ENCODE measurements around the gene WDR93. TPM values are rescaled to one million over a fixed set of nuclear protein-coding genes. Genes with fewer than 3 reads are reported as not detected.

The WDR93 gene
- total RNA-seq, 1 experiment from 2014 or later = not detected

GRCh38 chr15:89770041-89770440 lies 79.4 kb downstream of the WDR93 start (continued):
- no peak for TF ChIP-seq ZBTB43 (CRISPR knock-in tag; IDR thresholded peaks at IDR 0.05)
- TF ChIP-seq PREB (CRISPR knock-in tag; IDR thresholded peaks at IDR 0.05; ENCODE audit: borderline replicate concordance) = no peak
- TF ChIP-seq ZNF512 (CRISPR knock-in tag; IDR thresholded peaks at IDR 0.05; ENCODE audit: borderline replicate concordance) = no peak
- TF ChIP-seq ZNF396 (CRISPR knock-in tag; IDR thresholded peaks at IDR 0.05; ENCODE audit: borderline replicate concordance) = no peak
- TF ChIP-seq IRF2 (CRISPR knock-in tag; IDR thresholded peaks at IDR 0.05; ENCODE audit: borderline replicate concordance, low read depth) = no peak
- TF ChIP-seq MXD4 (CRISPR knock-in tag; IDR thresholded peaks at IDR 0.05; ENCODE audit: borderline replicate concordance) = no peak

GRCh38 chr15:89772932-89773583 lies 82.4 kb downstream of the WDR93 start:
- H3K4me1 Mint-ChIP-seq = 0 out of 2 replicates have a peak, but pooled peaks cover 2% of the 10 kb centered on the region
- CTCF ChIA-PET = interaction anchor here (0.6 to 7.1 kb wide), 14 partner anchors 11 to 258 kb away, joined by 3 to 63 read pairs (median 4); partner anchors contain the start of gene MESP1
- peaks cover 29% of the 10 kb centered on the region for H3K27me3 Mint-ChIP-seq (ENCODE audit: low read depth)
- DNase-seq (ENCODE audit: low spot score) (no peak), ATAC-seq (no peak)
- H3K36me3 Mint-ChIP-seq = no peaks in the 10 kb centered on the region
- no peak overlapping the region for H3K4me3 Mint-ChIP-seq
- H3K9me3 Mint-ChIP-seq = no peaks in the 10 kb centered on the region
- H3K27ac Mint-ChIP-seq = no peak overlapping the region
- POLR2A ChIA-PET = no interaction called here
- TF ChIP-seq HMGXB4 (CRISPR knock-in tag; IDR thresholded peaks at IDR 0.05) (no peak), NR3C1 (CRISPR knock-in tag; conservative IDR thresholded peaks at IDR 0.05; ENCODE audit: low read depth) (no peak), E2F5 (CRISPR knock-in tag; IDR thresholded peaks at IDR 0.05) (no peak), SOX15 (CRISPR knock-in tag; IDR thresholded peaks at IDR 0.05) (no peak), EMX1 (CRISPR knock-in tag; IDR thresholded peaks at IDR 0.05) (no peak), SP1 (CRISPR knock-in tag; conservative IDR thresholded peaks at IDR 0.05) (no peak), ZSCAN18 (CRISPR knock-in tag; IDR thresholded peaks at IDR 0.05) (no peak), ZNF532 (CRISPR knock-in tag; IDR thresholded peaks at IDR 0.05; ENCODE audit: borderline replicate concordance) (no peak), E2F4 (CRISPR knock-in tag; IDR thresholded peaks at IDR 0.05; ENCODE audit: borderline replicate concordance, low read depth) (no peak), GABPB1 (CRISPR knock-in tag; IDR thresholded peaks at IDR 0.05) (no peak), NR2C2 (CRISPR knock-in tag; IDR thresholded peaks at IDR 0.05) (no peak), JAZF1 (CRISPR knock-in tag; IDR thresholded peaks at IDR 0.05) (no peak), GRHL2 (CRISPR knock-in tag; IDR thresholded peaks at IDR 0.05; ENCODE audit: insufficient replicate concordance, severe bottlenecking) (no peak), HMGA2 (CRISPR knock-in tag; IDR thresholded peaks at IDR 0.05) (no peak), ZNF317 (CRISPR knock-in tag; IDR thresholded peaks at IDR 0.05; ENCODE audit: borderline replicate concordance, low read depth) (no peak), NFATC4 (CRISPR knock-in tag; IDR thresholded peaks at IDR 0.05) (no peak)

All from WTC11 (cell line).